Heart left ventricle (tissue), 16 donors: ENCODE measurements around the gene TAF4. TPM values are rescaled to one million over a fixed set of nuclear protein-coding genes. Genes with fewer than 3 reads are reported as not detected.
A peak's percentile ranks its signal among the peaks of the same experiment; 100 is the strongest.

Experiments
- ATAC-seq, 4 donors: fragments of 200-7000 bp; cut with Tn5 transposase; one replicate each; pipeline ENCODE4 v1.9.1; 2020 to 2022; ENCODE audit warnings: moderate library complexity in 4 of 4, mild to moderate bottlenecking in 3 of 4, moderate number of reproducible peaks in 1 of 4
- DNase-seq, 5 donors: peaks; one replicate each; pipeline ENCODE4 v3.0.0-alpha.2; 2020
- H3K27ac ChIP-seq, 12 donors: fragments of 200-600 bp; sonication (generic) in 4 of 12; one replicate each; pipeline versions ENCODE4 v1.5.0 to v1.8.0; 2016 to 2022; ENCODE audit warnings: mild to moderate bottlenecking in 2 of 12
- H3K27me3 ChIP-seq, 9 donors: fragments of 200-600 bp; sonication (generic) in 2 of 9; one replicate each; pipeline versions ENCODE4 v1.5.1 to v1.8.0; 2016 to 2022; ENCODE audit warnings: mild to moderate bottlenecking in 3 of 9
- H3K36me3 ChIP-seq, 9 donors: fragments of 200-600 bp; sonication (generic) in 2 of 9; one replicate each; pipeline versions ENCODE4 v1.5.0 to v1.8.0; 2018 to 2022; ENCODE audit warnings: mild to moderate bottlenecking in 2 of 9
- H3K4me1 ChIP-seq, 12 donors: fragments of 200-600 bp; sonication (generic) in 4 of 12; one replicate each; pipeline versions ENCODE4 v1.5.0 to v1.8.0; 2016 to 2022; ENCODE audit warnings: mild to moderate bottlenecking in 3 of 12
- H3K4me3 ChIP-seq, 12 donors: fragments of 200-600 bp; sonication (generic) in 4 of 12; one replicate each; pipeline versions ENCODE4 v1.5.0 to v1.8.0; 2017 to 2022; ENCODE audit warnings: mild to moderate bottlenecking in 9 of 12, moderate library complexity in 4 of 12
- H3K9me3 ChIP-seq, 12 donors: fragments of 200-600 bp; sonication (generic) in 4 of 12; one replicate each; pipeline versions ENCODE4 v1.5.0 to v1.8.0; 2016 to 2022; ENCODE audit warnings: mild to moderate bottlenecking in 1 of 12
- POLR2A ChIP-seq, 2 donors: fragments of 450-650 bp; IDR thresholded peaks; one replicate each; pipeline ENCODE4 v1.6.1; 2017; ENCODE audit warnings: antibody characterized with exemption in 2 of 2, mild to moderate bottlenecking in 2 of 2, moderate library complexity in 2 of 2
- WGBS, 4 donors: extraction: QIAGEN DNeasy Blood & Tissue Kit in 2 of 4; methylation state at CpG; one replicate each; pipeline versions ENCODE4 v1.1.5 to v1.1.7; 2013 to 2018; 5-methylcytosine and 5-hydroxymethylcytosine counted together
- intact Hi-C, 10 donors: fragments of 100-400 bp; cut with DNase I; formaldehyde crosslinking; loops; one replicate each; pipeline versions ENCODE4 v1.11.1 to v1.14.2; 2022
- polyA plus RNA-seq, 2 donors: library from polyadenylated mRNA; stranded (reverse); fragments of 200-250 nt; gene quantifications; one replicate each; pipeline ENCODE4 v1.2.3, GENCODE V29; 2013
- total RNA-seq, 9 donors: library from RNA; depleted of rRNA in 2 of 9; stranded (reverse); fragments of >200 nt in 2 of 9; fragmentation: NEBNext Ultra II Directional in 3 of 9; extraction: Animal tissue kit (Norgen Biotek cat#: 25700) in 3 of 9; gene quantifications; one replicate each; pipeline versions ENCODE4 v1.1.0 to v1.2.4, GENCODE V29; 2016 to 2023
- TF ChIP-seq, protein P1 (sequence below), 12 donors: fragments of 200-600 bp; sonication (generic) in 4 of 12; IDR thresholded peaks; one replicate each; pipeline versions ENCODE4 v1.5.0 to v1.8.0; 2018 to 2022; ENCODE audit warnings: antibody characterized with exemption in 12 of 12, mild to moderate bottlenecking in 5 of 12
- donor health status: ischemic (EF 13 %, LVEDD 7.1; RV severe dilation, severe dysfunction).
- donor health status: healthy with polysubstance abuse.
- donor health status: DM: no; HTN: yes; CAD: no.
- donor health status: DM: no; HTN: no; CAD: no.
- donor health status: ischemic (EF 25% LVEDD 6.9; RV normal size, moderate dysfunction).
- donor health status: ischemic (EF 25% LVEDD 5.7; RV mildly dilated, moderate dysfunction).
- donor health status: healthy.
- donor health status: DM: yes; HTN: yes; CAD: no.
- donor health status: ischemic (EF 35%, LVEDD 5.7; RV mildly dilated, moderate dysfunction).
- donor health status: nonischemic (EF 11% LVEDD 7.7; RV severe dilation, severe dysfunction).
- donor health status: DM: yes; HTN: yes; CAD: no.
- donor health status: PGD.
- donor health status: ischemic (EF 29% LVEDD 5.4; RV normal size, mild dysfunction).
- donor health status: nonischemic (EF 23%, LVEDD 6.1; RV moderate dilation, normal function).

TAF4 gene
- total and polyA plus RNA-seq, 11 donors = 4.5 to 37.7 (median 10.7) TPM

DNA sequence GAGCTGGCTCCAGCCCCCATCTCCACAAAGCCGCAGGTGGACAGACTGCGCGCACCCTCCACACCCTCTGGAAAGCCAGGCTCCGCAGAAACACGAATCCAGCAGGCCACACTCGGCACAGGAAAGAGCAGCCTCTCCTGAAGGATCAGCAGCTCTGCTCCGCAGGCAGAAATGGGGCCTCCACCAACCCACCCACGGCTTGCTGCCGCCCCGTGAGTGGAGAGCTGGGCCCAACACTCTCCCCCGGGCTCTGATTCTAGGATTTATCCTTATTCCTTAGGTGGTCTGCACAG, 39.2 kb downstream of the TAF4 start:
- H3K36me3 ChIP-seq = no peaks in the 10 kb centered on the region
- intact Hi-C loops = loop anchor here in 8 of 10 donors (5.0 to 10.0 kb wide), 7 partner anchors 36 to 378 kb away; partner anchors contain the start of genes CABLES2 (in 2 of the 8), PSMA7 (in 1 of the 8), RPS21 (in 1 of the 8) and SS18L1 (in 1 of the 8)
- TF ChIP-seq, protein P1, sequence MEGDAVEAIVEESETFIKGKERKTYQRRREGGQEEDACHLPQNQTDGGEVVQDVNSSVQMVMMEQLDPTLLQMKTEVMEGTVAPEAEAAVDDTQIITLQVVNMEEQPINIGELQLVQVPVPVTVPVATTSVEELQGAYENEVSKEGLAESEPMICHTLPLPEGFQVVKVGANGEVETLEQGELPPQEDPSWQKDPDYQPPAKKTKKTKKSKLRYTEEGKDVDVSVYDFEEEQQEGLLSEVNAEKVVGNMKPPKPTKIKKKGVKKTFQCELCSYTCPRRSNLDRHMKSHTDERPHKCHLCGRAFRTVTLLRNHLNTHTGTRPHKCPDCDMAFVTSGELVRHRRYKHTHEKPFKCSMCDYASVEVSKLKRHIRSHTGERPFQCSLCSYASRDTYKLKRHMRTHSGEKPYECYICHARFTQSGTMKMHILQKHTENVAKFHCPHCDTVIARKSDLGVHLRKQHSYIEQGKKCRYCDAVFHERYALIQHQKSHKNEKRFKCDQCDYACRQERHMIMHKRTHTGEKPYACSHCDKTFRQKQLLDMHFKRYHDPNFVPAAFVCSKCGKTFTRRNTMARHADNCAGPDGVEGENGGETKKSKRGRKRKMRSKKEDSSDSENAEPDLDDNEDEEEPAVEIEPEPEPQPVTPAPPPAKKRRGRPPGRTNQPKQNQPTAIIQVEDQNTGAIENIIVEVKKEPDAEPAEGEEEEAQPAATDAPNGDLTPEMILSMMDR (IDR thresholded peaks at IDR 0.05) = no peak
- TF ChIP-seq POLR2A (IDR thresholded peaks at IDR 0.05) = no peak
- WGBS, 4 donors = 76 to 88% (median 83%) methylated on average over 11 of the region's 11 CpGs
- ATAC-seq = no peak
- H3K27me3 ChIP-seq = no peaks in the 10 kb centered on the region
- DNase-seq = peak in 2 of 5 donors; percentile 18 to 21
- peak overlapping the region in 2 of 12 donors; percentile 22 to 28 for H3K27ac ChIP-seq
- H3K4me3 ChIP-seq = no peak overlapping the region
- H3K4me1 ChIP-seq = peaks cover 5 to 47% (median 26%) of the 10 kb centered on the region in 12 donors
- no peaks in the 10 kb centered on the region for H3K9me3 ChIP-seq

DNA sequence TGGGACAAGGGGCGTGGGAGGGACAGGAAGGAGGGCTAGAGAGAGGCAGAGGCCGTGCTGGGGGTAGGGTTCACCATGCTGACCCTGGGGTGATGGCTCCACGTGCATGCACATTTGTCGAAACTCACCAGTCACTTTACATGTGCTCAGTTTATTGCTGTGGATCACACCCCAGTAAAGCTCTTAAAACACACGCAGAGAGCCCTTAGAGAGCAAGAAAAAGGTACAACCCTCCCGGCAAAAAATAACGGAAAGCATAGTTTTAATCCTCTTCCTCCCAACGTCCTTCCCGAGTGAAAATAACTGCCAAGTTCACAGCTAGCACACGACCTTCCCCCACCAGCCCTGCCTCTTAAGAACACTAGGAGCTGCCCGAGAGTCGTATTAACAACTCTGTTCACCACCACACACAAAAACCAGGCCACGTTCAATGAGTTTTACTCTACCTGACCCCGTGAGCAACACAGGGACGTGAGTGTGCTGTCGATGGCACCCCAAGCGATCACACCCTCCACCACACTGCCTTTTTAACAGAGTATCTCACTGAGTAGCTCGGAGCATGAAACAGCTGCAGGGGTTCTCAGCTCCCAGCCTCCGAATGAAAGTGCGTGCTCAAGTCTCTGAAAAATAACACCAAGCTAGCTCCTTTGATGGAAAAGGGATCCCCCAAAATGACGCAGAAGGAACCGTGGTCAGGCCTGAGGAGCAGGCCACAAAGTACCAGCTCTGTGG, 39.7 kb downstream of the TAF4 start:
- 22 to 28% (median 26%) methylated on average over 21 to 22 of the region's 22 CpGs for WGBS, 4 donors
- Histone ChIP-seq H3K9me3 (no peaks in the 10 kb centered on the region), H3K36me3 (no peaks in the 10 kb centered on the region), H3K4me1 (peaks cover 8 to 50% (median 30%) of the 10 kb centered on the region in 12 donors), H3K4me3 (peak overlapping the region in 1 of 12 donors; percentile 13), H3K27ac (peak overlapping the region in 6 of 12 donors; percentile 10 to 47 (median 20)), H3K27me3 (no peaks in the 10 kb centered on the region)
- intact Hi-C loops = loop anchor here in 8 of 10 donors (5.0 to 10.0 kb wide), 7 partner anchors 36 to 379 kb away; partner anchors contain the start of genes CABLES2 (in 2 of the 8), PSMA7 (in 1 of the 8), RPS21 (in 1 of the 8) and SS18L1 (in 1 of the 8)
- peak; percentile 60 to 87 (median 74) for ATAC-seq
- no peak for TF ChIP-seq POLR2A (IDR thresholded peaks at IDR 0.05)
- TF ChIP-seq, protein P1 (IDR thresholded peaks at IDR 0.05) = peak; percentile 29 to 75 (median 64)
- DNase-seq = peak in 4 of 5 donors; percentile 39 to 54 (median 44)

DNA sequence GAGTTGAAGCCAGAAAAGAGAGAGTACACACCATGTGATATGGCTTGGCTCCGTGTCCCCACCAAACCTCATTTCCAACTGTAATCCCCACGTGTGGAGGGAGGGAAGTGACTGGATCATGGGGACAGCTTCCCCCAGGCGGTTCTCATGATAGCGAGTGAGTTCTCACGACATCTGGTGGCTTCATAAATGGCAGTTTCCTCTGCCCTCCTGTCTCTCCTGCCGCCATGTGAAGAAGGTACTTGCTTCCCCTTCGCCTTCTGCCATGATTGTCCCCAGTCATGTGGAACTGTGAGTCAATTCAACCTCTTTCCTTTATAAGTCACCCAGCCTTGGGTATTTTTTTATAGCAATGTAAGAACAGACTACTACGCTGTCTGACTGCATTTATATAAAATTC, 40.3 kb downstream of the TAF4 start:
- Histone ChIP-seq H3K4me3 (no peak overlapping the region), H3K27me3 (no peaks in the 10 kb centered on the region), H3K9me3 (no peaks in the 10 kb centered on the region), H3K36me3 (no peaks in the 10 kb centered on the region), H3K4me1 (peaks cover 14 to 56% (median 36%) of the 10 kb centered on the region in 12 donors), H3K27ac (peak overlapping the region in 4 of 12 donors; percentile 10 to 47 (median 23))
- TF ChIP-seq POLR2A (IDR thresholded peaks at IDR 0.05) = no peak
- TF ChIP-seq, protein P1 (IDR thresholded peaks at IDR 0.05) = no peak
- WGBS, 4 donors = 28 to 37% (median 33%) methylated on average over 8 of the region's 8 CpGs
- DNase-seq (peak in 2 of 5 donors; percentile 8 to 11), ATAC-seq (peak in 2 of 4 donors; percentile 33 to 38)
- intact Hi-C loops = loop anchor here in 8 of 10 donors (5.0 to 10.0 kb wide), 7 partner anchors 37 to 379 kb away; partner anchors contain the start of genes CABLES2 (in 2 of the 8), PSMA7 (in 1 of the 8), RPS21 (in 1 of the 8) and SS18L1 (in 1 of the 8)

DNA sequence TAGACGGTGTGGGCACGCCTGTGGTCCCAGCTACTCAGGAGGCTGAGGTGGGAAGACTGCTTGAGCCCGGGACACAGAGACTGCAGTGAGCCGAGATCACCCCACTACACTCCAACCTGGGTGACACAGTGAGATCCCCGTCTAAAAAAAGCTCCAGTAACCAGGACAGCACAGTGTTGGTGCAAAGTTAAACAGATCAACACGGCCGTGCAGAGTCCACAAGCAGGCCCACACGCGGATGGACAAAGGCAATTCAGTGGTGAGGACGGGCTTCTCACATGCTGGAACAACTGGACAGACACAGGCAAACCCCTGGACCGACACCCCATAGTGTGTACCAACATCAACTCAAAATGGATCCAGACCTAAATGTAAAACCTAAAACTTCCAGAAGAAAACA, 41.7 kb downstream of the TAF4 start:
- no peaks in the 10 kb centered on the region for H3K27me3 ChIP-seq
- no peak overlapping the region for H3K27ac ChIP-seq
- H3K9me3 ChIP-seq = no peaks in the 10 kb centered on the region
- 73 to 85% (median 75%) methylated on average over 11 of the region's 11 CpGs for WGBS, 4 donors
- ATAC-seq (no peak), DNase-seq (peak in 2 of 5 donors; percentile 23 to 25)
- H3K4me1 ChIP-seq = peaks cover 22 to 70% (median 49%) of the 10 kb centered on the region in 12 donors
- intact Hi-C loops = loop anchor here in 6 of 10 donors (5.0 to 10.0 kb wide), 8 partner anchors 38 to 383 kb away; partner anchors contain the start of genes CABLES2 (in 3 of the 6), LSM14B (in 3 of the 6), PSMA7 (in 1 of the 6) and RPS21 (in 1 of the 6)
- TF ChIP-seq POLR2A (IDR thresholded peaks at IDR 0.05) = no peak
- TF ChIP-seq, protein P1 (IDR thresholded peaks at IDR 0.05) = no peak
- no peaks in the 10 kb centered on the region for H3K36me3 ChIP-seq
- no peak overlapping the region for H3K4me3 ChIP-seq
